ENCODE data around the gene ABLIM3.

DNA sequence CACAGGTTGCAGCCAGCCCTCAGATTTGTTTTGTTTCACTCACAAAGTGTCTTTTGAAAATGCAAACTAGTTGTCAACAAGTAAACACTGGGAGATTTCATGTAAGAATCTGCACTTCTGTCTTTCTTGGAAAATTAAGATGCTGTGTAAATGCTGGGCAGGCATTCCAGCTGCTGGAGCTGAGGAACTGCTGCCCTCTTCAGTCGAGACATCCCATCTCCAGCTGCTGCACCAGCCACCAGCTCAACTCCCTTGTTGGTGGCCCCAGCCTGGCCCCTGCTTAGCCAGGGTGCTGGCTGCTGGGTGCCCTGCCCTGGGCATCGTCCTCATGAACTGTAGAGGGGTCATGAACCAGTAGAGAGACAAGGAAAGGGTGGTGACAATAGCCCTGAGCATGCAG lies 97.2 kb downstream of the ABLIM3 start:
- TF ChIP-seq, protein P1, sequence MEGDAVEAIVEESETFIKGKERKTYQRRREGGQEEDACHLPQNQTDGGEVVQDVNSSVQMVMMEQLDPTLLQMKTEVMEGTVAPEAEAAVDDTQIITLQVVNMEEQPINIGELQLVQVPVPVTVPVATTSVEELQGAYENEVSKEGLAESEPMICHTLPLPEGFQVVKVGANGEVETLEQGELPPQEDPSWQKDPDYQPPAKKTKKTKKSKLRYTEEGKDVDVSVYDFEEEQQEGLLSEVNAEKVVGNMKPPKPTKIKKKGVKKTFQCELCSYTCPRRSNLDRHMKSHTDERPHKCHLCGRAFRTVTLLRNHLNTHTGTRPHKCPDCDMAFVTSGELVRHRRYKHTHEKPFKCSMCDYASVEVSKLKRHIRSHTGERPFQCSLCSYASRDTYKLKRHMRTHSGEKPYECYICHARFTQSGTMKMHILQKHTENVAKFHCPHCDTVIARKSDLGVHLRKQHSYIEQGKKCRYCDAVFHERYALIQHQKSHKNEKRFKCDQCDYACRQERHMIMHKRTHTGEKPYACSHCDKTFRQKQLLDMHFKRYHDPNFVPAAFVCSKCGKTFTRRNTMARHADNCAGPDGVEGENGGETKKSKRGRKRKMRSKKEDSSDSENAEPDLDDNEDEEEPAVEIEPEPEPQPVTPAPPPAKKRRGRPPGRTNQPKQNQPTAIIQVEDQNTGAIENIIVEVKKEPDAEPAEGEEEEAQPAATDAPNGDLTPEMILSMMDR (IDR thresholded peaks at IDR 0.05) = no peak
- no peak for TF ChIP-seq POLR2A (IDR thresholded peaks at IDR 0.05)
